ENCODE measurements around the gene CABP4. TPM values are rescaled to one million over a fixed set of nuclear protein-coding genes. Genes with fewer than 3 reads are reported as not detected.

CABP4 gene
- total RNA-seq, 6 experiments from 2014 or later, result not detected

DNA sequence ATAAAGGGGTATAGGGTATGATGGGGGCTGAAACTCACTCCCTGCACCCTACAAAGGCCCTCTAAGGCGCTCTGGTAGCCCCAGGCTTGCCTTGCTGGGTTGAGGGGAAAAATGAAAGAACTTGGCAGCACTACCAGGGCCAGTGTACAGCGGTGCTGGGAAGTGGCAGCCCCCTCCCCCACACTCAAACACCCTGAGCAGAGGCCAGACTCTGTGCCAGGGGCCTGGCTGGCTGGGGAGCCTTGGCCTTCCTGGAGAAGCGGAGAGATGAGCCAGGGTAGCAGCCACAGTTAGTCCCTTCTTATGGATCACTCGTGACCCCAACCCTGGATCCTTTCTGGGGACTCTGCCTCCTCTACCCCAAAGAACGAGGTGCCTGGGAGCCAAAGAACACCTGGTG is 11.2 kb downstream of the CABP4 start:
- peaks cover 4% of the 10 kb centered on the region; the same call in 1 of the 2 replicates for H3K36me3 Mint-ChIP-seq (ENCODE audit: low read depth)
- H3K4me3 Mint-ChIP-seq, result no peak overlapping the region
- TF ChIP-seq, protein P1, sequence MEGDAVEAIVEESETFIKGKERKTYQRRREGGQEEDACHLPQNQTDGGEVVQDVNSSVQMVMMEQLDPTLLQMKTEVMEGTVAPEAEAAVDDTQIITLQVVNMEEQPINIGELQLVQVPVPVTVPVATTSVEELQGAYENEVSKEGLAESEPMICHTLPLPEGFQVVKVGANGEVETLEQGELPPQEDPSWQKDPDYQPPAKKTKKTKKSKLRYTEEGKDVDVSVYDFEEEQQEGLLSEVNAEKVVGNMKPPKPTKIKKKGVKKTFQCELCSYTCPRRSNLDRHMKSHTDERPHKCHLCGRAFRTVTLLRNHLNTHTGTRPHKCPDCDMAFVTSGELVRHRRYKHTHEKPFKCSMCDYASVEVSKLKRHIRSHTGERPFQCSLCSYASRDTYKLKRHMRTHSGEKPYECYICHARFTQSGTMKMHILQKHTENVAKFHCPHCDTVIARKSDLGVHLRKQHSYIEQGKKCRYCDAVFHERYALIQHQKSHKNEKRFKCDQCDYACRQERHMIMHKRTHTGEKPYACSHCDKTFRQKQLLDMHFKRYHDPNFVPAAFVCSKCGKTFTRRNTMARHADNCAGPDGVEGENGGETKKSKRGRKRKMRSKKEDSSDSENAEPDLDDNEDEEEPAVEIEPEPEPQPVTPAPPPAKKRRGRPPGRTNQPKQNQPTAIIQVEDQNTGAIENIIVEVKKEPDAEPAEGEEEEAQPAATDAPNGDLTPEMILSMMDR (IDR thresholded peaks at IDR 0.05), result no peak
- H3K27me3 Mint-ChIP-seq (ENCODE audit: insufficient read depth), result no peaks in the 10 kb centered on the region; the same call in 1 of the 2 replicates
- DNase-seq, result no peak
- no peaks in the 10 kb centered on the region for H3K9me3 Mint-ChIP-seq
- peaks cover 12% of the 10 kb centered on the region; the same call in 1 of the 2 replicates for H3K4me1 Mint-ChIP-seq (ENCODE audit: low read depth)
- H3K27ac Mint-ChIP-seq, result no peak overlapping the region

DNA sequence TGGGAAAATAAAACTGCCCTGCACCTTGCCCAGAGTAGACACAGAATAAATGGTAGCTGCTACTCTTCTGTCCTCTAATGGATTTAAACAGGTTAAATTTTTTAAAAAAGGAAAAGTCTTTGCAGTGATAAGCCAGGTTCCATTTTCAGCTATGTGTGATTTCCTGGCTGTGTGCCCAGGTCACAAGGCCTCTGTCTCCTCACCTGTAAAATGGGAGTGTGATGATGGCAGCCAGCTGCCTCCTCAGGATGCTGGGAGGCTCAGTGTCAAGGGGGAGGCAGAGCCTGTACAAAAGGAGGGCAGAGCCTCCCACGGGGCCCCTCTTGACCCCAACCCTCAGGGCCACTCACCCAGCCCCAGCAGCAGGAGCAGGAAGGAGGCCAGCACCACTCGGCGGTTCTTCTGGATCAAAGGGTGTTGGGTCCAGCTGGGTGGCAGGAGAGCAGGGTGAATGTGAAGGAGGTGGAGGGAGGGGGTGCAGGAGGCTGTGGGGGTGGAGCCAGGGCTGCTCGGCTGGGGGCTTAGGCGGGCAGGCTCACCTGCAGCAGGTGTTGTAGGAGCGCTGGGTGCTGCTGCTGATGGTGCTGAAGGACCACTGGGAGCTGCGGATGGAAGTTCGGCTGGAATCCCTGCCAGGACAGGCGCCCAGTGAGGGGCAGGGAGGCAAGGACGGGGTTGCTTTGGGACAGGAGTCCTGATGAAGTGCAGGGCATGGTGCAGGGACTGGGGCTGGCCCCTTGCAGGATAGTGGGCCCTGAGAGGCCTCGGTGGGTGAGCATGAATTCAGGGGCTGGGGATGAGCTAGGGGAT is 12.0 kb downstream of the CABP4 start:
- H3K9me3 Mint-ChIP-seq, result no peaks in the 10 kb centered on the region
- no peak for DNase-seq
- H3K36me3 Mint-ChIP-seq (ENCODE audit: low read depth), result peaks cover 4% of the 10 kb centered on the region; the same call in 1 of the 2 replicates
- H3K27ac Mint-ChIP-seq, result peak overlapping the region; percentile 7; the same call in 1 of the 2 replicates
- no peaks in the 10 kb centered on the region; the same call in 1 of the 2 replicates for H3K27me3 Mint-ChIP-seq (ENCODE audit: insufficient read depth)
- TF ChIP-seq, protein P1 (IDR thresholded peaks at IDR 0.05), result no peak
- H3K4me3 Mint-ChIP-seq, result peak overlapping the region; percentile 87; the same call in 1 of the 2 replicates
- H3K4me1 Mint-ChIP-seq (ENCODE audit: low read depth), result peaks cover 12% of the 10 kb centered on the region; the same call in 1 of the 2 replicates

DNA sequence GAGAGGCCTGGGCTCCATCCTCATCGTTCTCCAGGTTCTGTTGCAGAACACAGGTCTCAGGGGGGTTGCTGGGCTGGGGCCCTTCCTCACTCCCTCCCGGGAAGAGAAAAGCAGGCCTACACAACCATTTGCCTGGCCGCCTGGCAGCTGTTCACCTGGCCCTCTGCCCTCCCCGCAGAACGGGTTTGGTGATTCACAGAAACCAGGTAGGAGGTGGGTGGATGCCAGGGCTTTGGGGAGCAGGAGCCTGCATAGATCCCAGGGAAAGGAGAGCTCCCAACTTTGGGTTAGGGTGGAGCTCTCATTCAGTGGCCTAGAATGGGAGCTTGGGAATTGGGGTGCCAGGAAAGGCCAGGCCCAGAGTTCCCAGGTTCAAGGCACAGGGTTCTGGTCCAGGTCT is 12.9 kb downstream of the CABP4 start:
- Mint-ChIP-seq H3K4me1 (ENCODE audit: low read depth) (peaks cover 12% of the 10 kb centered on the region; the same call in 1 of the 2 replicates), H3K27me3 (ENCODE audit: insufficient read depth) (peaks cover 1% of the 10 kb centered on the region; the same call in 1 of the 2 replicates), H3K36me3 (ENCODE audit: low read depth) (peaks cover 4% of the 10 kb centered on the region; the same call in 1 of the 2 replicates), H3K4me3 (peak overlapping the region; percentile 87), H3K27ac (peak overlapping the region; percentile 70), H3K9me3 (no peaks in the 10 kb centered on the region)
- DNase-seq, result no peak
- TF ChIP-seq, protein P1 (IDR thresholded peaks at IDR 0.05), result no peak

DNA sequence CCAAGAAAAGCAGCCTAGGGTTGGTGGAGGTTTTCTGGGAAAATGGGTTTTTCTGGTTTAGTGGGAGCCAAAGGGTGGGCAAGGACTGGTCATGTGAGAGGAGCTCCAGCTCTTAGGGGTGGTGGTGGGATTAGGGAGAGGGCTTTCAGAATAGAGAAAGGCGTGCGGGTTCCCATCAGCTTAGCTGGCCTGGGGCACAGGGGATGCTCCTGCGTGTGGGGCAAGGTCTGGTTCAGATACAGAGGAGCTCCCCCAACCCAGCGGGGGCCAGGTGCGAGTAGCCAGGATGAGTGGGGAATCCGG is 13.3 kb downstream of the CABP4 start:
- Mint-ChIP-seq H3K36me3 (ENCODE audit: low read depth) (peaks cover 4% of the 10 kb centered on the region; the same call in 1 of the 2 replicates), H3K9me3 (no peaks in the 10 kb centered on the region), H3K27ac (peak overlapping the region; percentile 70), H3K4me1 (ENCODE audit: low read depth) (peaks cover 12% of the 10 kb centered on the region; the same call in 1 of the 2 replicates), H3K4me3 (peak overlapping the region; percentile 87), H3K27me3 (ENCODE audit: insufficient read depth) (peaks cover 3% of the 10 kb centered on the region)
- DNase-seq, result no peak
- TF ChIP-seq, protein P1 (IDR thresholded peaks at IDR 0.05), result no peak

DNA sequence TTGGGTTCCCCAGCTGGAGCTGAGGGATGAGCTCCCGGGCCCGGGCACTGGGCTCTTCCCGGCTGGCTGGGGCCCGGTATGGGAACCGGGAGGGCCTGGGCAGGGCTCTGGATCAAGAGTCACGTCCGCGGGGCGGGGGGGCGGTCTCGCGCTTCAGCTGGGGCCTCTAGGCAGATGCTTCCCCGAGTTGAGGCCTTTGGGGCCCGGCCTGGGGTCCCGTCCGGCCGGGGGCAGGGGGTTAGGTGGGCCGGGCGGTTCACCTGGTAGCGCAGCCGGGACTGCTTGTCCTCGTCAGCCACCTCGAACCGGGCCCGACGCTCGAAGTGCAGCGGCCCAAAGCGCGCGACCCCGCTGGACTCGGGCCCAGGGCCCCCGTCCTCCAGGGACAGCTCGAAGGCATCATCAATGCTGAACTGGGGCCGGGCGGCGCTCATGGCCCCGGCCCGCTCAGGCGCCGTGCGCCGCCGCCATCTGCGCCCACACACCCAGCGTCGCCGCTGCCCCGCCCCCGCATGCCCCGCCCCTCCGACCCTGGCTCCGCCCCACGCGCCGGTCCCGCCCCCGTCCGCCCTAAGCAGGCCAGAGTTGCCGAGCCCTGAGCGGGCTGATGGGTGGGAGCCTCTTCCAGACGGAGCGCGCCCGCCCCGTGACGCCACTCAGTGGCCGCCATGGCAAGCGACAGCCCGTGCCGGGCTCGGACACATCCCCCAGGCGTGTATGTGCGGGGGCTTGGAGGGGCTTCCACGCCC is 13.8 kb downstream of the CABP4 start, which contains the start of gene TMEM134:
TMEM134 (minus strand) TSS at position 493 of the 749 bp plus-strand sequence; CDS start at position 434, 59 bp downstream.
- Mint-ChIP-seq H3K27ac (peak within 1 kb of the TSS; percentile 77), H3K9me3 (no peaks in the 10 kb centered on the region), H3K36me3 (ENCODE audit: low read depth) (peaks cover 4% of the 10 kb centered on the region; the same call in 1 of the 2 replicates), H3K27me3 (ENCODE audit: insufficient read depth) (peaks cover 3% of the 10 kb centered on the region), H3K4me1 (ENCODE audit: low read depth) (peaks cover 12% of the 10 kb centered on the region; the same call in 1 of the 2 replicates), H3K4me3 (peak within 1 kb of the TSS; percentile 87)
- TF ChIP-seq, protein P1 (IDR thresholded peaks at IDR 0.05), result peak; percentile 64
- DNase-seq, result peak; percentile 87

All from HFFc6 (cell line).